B cell (primary cell): ENCODE results near the gene COX10. TPM values are rescaled to one million over a fixed set of nuclear protein-coding genes. Genes with fewer than 3 reads are reported as not detected.

Experiments used
- ATAC-seq: fragments of 200-7000 bp; cut with Tn5 transposase; one replicate; pipeline ENCODE4 v1.10.0; 2021; ENCODE audit warnings: low read depth, mild to moderate bottlenecking, moderate number of reproducible peaks, moderate library complexity
- CTCF ChIA-PET: fragments of 350-600 bp; sonication (Branson Sonifier 250); formaldehyde crosslinking; loops from one replicate; lab custom pipeline; 2021; ENCODE audit warnings: antibody characterized with exemption, inconsistent platforms; lab: Charles Lee
- POLR2A ChIA-PET: fragments of 350-600 bp; sonication (Branson Sonifier 250); formaldehyde crosslinking; loops from one replicate; lab custom pipeline; 2021; ENCODE audit warnings: antibody characterized with exemption; lab: Charles Lee
- DNase-seq: peaks from one replicate; pipeline ENCODE4 v3.0.0; 2013
- H2AFZ ChIP-seq: 2 replicates; pipeline ENCODE4 v1.6.1; 2012; ENCODE audit warnings: mild to moderate bottlenecking, low read depth, low read length; ENCODE audit not compliant: insufficient read depth, poor library complexity, severe bottlenecking
- H3K27ac ChIP-seq, 2 donors: 1 replicate in 1 of 2; 2 replicates in 1 of 2; pipeline ENCODE4 v1.5.1; 2012 to 2013; ENCODE audit warnings: low read length in 2 of 2, mild to moderate bottlenecking in 2 of 2, moderate library complexity in 1 of 2
- H3K27me3 ChIP-seq, 4 experiments: fragments of 200-600 bp in 1 of 4; sonication (generic) in 1 of 4; replicated peaks in 1 of 4; 1 replicate in 2 of 4; 2 replicates in 2 of 4; pipeline versions ENCODE4 v1.6.1 to v1.7.0; 2013 to 2016; ENCODE audit warnings: low read length in 3 of 4, mild to moderate bottlenecking in 2 of 4, mixed read lengths in 1 of 4, moderate library complexity in 1 of 4; ENCODE audit not compliant: insufficient read depth in 4 of 4, control insufficient read depth in 3 of 4; ENCODE audit errors: control extremely low read depth in 1 of 4
- H3K36me3 ChIP-seq, 2 experiments: replicated peaks in 1 of 2; 1 replicate in 1 of 2; 2 replicates in 1 of 2; pipeline versions ENCODE4 v1.6.1 to v1.7.1; 2013; ENCODE audit warnings: low read length in 1 of 2; ENCODE audit not compliant: insufficient read depth in 2 of 2, control insufficient read depth in 1 of 2; ENCODE audit errors: control extremely low read depth in 1 of 2, extremely low read depth in 1 of 2
- H3K4me1 ChIP-seq, 2 donors: fragments of 200-600 bp in 1 of 2; sonication (generic) in 1 of 2; 1 replicate in 1 of 2; 2 replicates in 1 of 2; pipeline versions ENCODE4 v1.5.1 to v1.6.1; 2013 to 2017; ENCODE audit warnings: low read length in 2 of 2; ENCODE audit not compliant: control insufficient read depth in 2 of 2, insufficient read depth in 2 of 2
- H3K4me2 ChIP-seq: replicated peaks from 2 replicates; pipeline ENCODE3; 2012; ENCODE audit warnings: mild to moderate bottlenecking, low read depth, low read length; ENCODE audit not compliant: poor library complexity, severe bottlenecking
- H3K4me3 ChIP-seq, 5 experiments: fragments of 200-600 bp in 1 of 5; sonication (generic) in 1 of 5; 1 replicate in 3 of 5; 2 replicates in 2 of 5; pipeline versions ENCODE4 v1.5.1 to v1.7.0; 2011 to 2016; ENCODE audit warnings: low read length in 4 of 5, mild to moderate bottlenecking in 4 of 5, low read depth in 2 of 5, control low read depth in 1 of 5, moderate library complexity in 1 of 5; ENCODE audit not compliant: insufficient read depth in 1 of 5; ENCODE audit errors: control extremely low read depth in 1 of 5, extremely low read depth in 1 of 5
- H3K79me2 ChIP-seq: fragments of 200-600 bp; sonication (generic); one replicate; pipeline ENCODE4 v1.6.0; 2016; ENCODE audit warnings: low read length; ENCODE audit not compliant: control insufficient read depth, insufficient read depth
- H3K9ac ChIP-seq: fragments of 200-600 bp; sonication (generic); 2 replicates; pipeline ENCODE4 v1.6.1; 2017; ENCODE audit warnings: mild to moderate bottlenecking, low read length, moderate library complexity
- H3K9me3 ChIP-seq, 3 donors: one replicate each; pipeline versions ENCODE4 v1.6.1 to v1.7.1; 2013; ENCODE audit warnings: low read length in 2 of 3; ENCODE audit not compliant: control insufficient read depth in 2 of 3, insufficient read depth in 1 of 3; ENCODE audit errors: control extremely low read depth in 1 of 3
- H4K20me1 ChIP-seq: 2 replicates; pipeline ENCODE4 v1.6.0; 2012; ENCODE audit warnings: mild to moderate bottlenecking, low read length; ENCODE audit not compliant: insufficient read depth, control insufficient read depth, poor library complexity, severe bottlenecking
- H3K27ac Mint-ChIP-seq: one replicate; pipeline ENCODE4 v1.8.0; 2021; ENCODE audit warnings: mixed read lengths
- H3K27me3 Mint-ChIP-seq: one replicate; pipeline ENCODE4 v1.8.0; 2021; ENCODE audit warnings: mixed read lengths
- H3K4me1 Mint-ChIP-seq: one replicate; pipeline ENCODE4 v1.8.0; 2021; ENCODE audit warnings: mixed read lengths
- H3K4me3 Mint-ChIP-seq: one replicate; pipeline ENCODE4 v1.8.0; 2021; ENCODE audit warnings: mixed read lengths
- H3K9me3 Mint-ChIP-seq: one replicate; pipeline ENCODE4 v1.8.0; 2022; ENCODE audit warnings: mixed read lengths; ENCODE audit not compliant: insufficient read depth
- CTCF ChIP-seq: fragments of 200-600 bp; IDR thresholded peaks from one replicate; pipeline ENCODE4 v1.8.0; 2022; ENCODE audit warnings: antibody characterized with exemption, mild to moderate bottlenecking
- EZH2 ChIP-seq: IDR thresholded peaks from 2 replicates; pipeline ENCODE4 v1.6.1; 2012; ENCODE audit warnings: borderline replicate concordance, low read depth, mild to moderate bottlenecking, moderate library complexity, low read length; ENCODE audit not compliant: insufficient read depth, poor library complexity, severe bottlenecking
- WGBS: methylation state at CpG from one replicate; pipeline ENCODE4 v1.1.5; 2013; ENCODE audit warnings: missing lambda C conversion rate; ENCODE audit not compliant: insufficient coverage; 5-methylcytosine and 5-hydroxymethylcytosine counted together
- intact Hi-C: fragments of 100-400 bp; cut with micrococcal nuclease; formaldehyde crosslinking; loops from one replicate; pipeline ENCODE4 v1.10.0; 2022
- polyA plus RNA-seq: library from polyadenylated mRNA; depleted of rRNA; stranded (reverse); fragments of >200 nt; gene quantifications from 2 replicates; pipeline ENCODE4 v1.2.3, GENCODE V29; 2012
- total RNA-seq, 2 donors: library from RNA; stranded (reverse); fragments of 120-200 nt in 1 of 2; gene quantifications; 1 replicate in 1 of 2; 2 replicates in 1 of 2; pipeline versions ENCODE4 v1.2.3 to v1.2.4, GENCODE V29; 2013 to 2022

COX10 gene
- total and polyA plus RNA-seq, 2 donors (not counting 1 experiment from before 2014, with no cell fraction given), result 21.8 to 23.3 TPM

DNA sequence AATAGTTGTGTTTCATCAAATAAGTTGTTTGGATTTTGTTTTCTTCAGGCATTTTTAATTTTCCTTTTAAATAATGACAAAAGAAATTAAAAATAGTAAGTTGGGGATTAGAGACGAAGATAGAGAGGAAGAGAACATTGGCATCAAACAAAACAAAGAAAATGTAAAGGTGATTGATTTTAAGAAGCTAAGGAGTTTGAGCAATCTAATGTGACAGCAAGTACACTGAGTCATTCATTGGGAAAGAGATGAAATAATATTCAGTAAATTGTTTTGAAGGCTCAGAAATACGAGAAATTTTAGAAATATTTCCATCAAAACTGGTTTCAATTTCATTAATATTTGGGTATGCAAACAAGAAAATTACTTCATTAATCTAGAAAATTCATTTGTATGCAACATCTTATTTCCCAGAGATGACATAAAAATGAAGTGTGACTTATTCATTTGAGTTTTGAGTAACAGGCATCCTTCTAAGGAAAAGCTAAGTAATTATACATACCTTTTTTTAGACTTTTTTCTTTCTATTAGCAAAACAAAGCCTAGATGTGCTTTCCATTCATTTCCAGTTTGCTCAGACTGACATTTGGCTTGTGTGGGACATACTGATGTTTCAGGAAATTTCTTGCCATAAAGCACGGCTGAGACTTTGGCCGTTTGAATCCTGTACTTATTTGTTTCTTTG is 66.7 kb downstream of the COX10 start:
- no peaks in the 10 kb centered on the region for H3K27me3 Mint-ChIP-seq
- ChIA-PET POLR2A (no interaction called here), CTCF (no interaction called here)
- no peak overlapping the region for H3K4me3 Mint-ChIP-seq
- TF ChIP-seq EZH2, result no peak
- Histone ChIP-seq H3K79me2 (peaks cover 6% of the 10 kb centered on the region), H3K27me3 (no peaks in the 10 kb centered on the region), H4K20me1 (peaks cover 5% of the 10 kb centered on the region), H3K4me3 (no peak overlapping the region), H3K4me2 (no peak overlapping the region), H3K9me3 (peaks cover 0 to under 1% (median 0%) of the 10 kb centered on the region in 3 donors), H3K36me3 (no peaks in the 10 kb centered on the region), H3K27ac (no peak overlapping the region), H3K4me1 (no peaks in the 10 kb centered on the region), H2AFZ (no peak overlapping the region), H3K9ac (no peak overlapping the region)
- no peak overlapping the region for H3K27ac Mint-ChIP-seq
- WGBS, result no CpG with 5 or more reads among the region's 4 CpGs
- ATAC-seq, result no peak
- H3K9me3 Mint-ChIP-seq, result no peaks in the 10 kb centered on the region
- H3K4me1 Mint-ChIP-seq, result no peaks in the 10 kb centered on the region
- no peak for DNase-seq
- intact Hi-C loops, result no loop called here

- no peaks in the 10 kb centered on the region for H3K27me3 Mint-ChIP-seq
Observed at GRCh38 chr17:14138649-14139048, 69.3 kb downstream of the COX10 start.

More at GRCh38 chr17:14138649-14139048, 69.3 kb downstream of the COX10 start:
- DNase-seq (no peak), ATAC-seq (no peak)
- no peak overlapping the region for H3K4me3 ChIP-seq
- no peak overlapping the region for H2AFZ ChIP-seq
- no peaks in the 10 kb centered on the region for H3K9me3 ChIP-seq
- no peaks in the 10 kb centered on the region for H3K27me3 ChIP-seq
- H3K9ac ChIP-seq, result no peak overlapping the region
- 97% methylated on average over 4 of the region's 7 CpGs for WGBS
- H4K20me1 ChIP-seq, result peaks cover 12% of the 10 kb centered on the region
- H3K9me3 Mint-ChIP-seq, result no peaks in the 10 kb centered on the region
- H3K27ac Mint-ChIP-seq, result no peak overlapping the region
- peaks cover 4% of the 10 kb centered on the region for H3K4me1 Mint-ChIP-seq
- H3K4me2 ChIP-seq, result no peak overlapping the region
- no peak overlapping the region for H3K27ac ChIP-seq
- intact Hi-C loops, result no loop called here
- no peak for TF ChIP-seq CTCF
- no peak for TF ChIP-seq EZH2
- ChIA-PET POLR2A (no interaction called here), CTCF (no interaction called here)
- no peaks in the 10 kb centered on the region for H3K36me3 ChIP-seq
- H3K4me3 Mint-ChIP-seq, result no peak overlapping the region
- peaks cover 7% of the 10 kb centered on the region for H3K79me2 ChIP-seq
- no peaks in the 10 kb centered on the region for H3K4me1 ChIP-seq
